ENCODE measurements around the gene MOGAT3. TPM values are rescaled to one million over a fixed set of nuclear protein-coding genes. Genes with fewer than 3 reads are reported as not detected.
A peak's percentile ranks its signal among the peaks of the same experiment; 100 is the strongest.

Gene MOGAT3
- total and polyA plus RNA-seq, 9 of the 15 experiments (the other 6 are each of a cell fraction or from before 2014, with no cell fraction given): 0.07 to 0.17 (median 0.13) TPM; not detected in 6

GRCh38 chr7:101243646-101244374, 43.0 kb upstream of the MOGAT3 start (continued):
- TF ChIP-seq, protein P1, sequence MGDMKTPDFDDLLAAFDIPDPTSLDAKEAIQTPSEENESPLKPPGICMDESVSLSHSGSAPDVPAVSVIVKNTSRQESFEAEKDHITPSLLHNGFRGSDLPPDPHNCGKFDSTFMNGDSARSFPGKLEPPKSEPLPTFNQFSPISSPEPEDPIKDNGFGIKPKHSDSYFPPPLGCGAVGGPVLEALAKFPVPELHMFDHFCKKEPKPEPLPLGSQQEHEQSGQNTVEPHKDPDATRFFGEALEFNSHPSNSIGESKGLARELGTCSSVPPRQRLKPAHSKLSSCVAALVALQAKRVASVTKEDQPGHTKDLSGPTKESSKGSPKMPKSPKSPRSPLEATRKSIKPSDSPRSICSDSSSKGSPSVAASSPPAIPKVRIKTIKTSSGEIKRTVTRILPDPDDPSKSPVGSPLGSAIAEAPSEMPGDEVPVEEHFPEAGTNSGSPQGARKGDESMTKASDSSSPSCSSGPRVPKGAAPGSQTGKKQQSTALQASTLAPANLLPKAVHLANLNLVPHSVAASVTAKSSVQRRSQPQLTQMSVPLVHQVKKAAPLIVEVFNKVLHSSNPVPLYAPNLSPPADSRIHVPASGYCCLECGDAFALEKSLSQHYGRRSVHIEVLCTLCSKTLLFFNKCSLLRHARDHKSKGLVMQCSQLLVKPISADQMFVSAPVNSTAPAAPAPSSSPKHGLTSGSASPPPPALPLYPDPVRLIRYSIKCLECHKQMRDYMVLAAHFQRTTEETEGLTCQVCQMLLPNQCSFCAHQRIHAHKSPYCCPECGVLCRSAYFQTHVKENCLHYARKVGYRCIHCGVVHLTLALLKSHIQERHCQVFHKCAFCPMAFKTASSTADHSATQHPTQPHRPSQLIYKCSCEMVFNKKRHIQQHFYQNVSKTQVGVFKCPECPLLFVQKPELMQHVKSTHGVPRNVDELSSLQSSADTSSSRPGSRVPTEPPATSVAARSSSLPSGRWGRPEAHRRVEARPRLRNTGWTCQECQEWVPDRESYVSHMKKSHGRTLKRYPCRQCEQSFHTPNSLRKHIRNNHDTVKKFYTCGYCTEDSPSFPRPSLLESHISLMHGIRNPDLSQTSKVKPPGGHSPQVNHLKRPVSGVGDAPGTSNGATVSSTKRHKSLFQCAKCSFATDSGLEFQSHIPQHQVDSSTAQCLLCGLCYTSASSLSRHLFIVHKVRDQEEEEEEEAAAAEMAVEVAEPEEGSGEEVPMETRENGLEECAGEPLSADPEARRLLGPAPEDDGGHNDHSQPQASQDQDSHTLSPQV (IDR thresholded peaks at IDR 0.05): no peak
- 0 out of 2 replicates have a peak, but pooled peaks have one; percentile 32 for TF ChIP-seq ZNF76 (CRISPR knock-in tag; IDR thresholded peaks at IDR 0.05; ENCODE audit: borderline replicate concordance)
- no peak for TF ChIP-seq DIDO1 (tag; IDR thresholded peaks at IDR 0.05; ENCODE audit: low read depth)
- TF ChIP-seq E2F6 (IDR thresholded peaks at IDR 0.05; ENCODE audit: borderline replicate concordance in 1 of 2, extremely low read depth in 1 of 2, insufficient read depth in 1 of 2, insufficient read length in 1 of 2, low read depth in 1 of 2, low read length in 1 of 2, poor library complexity in 1 of 2, severe bottlenecking in 1 of 2): peak in 1 of 2 experiments; percentile 80
- no peak for TF ChIP-seq ZNF584 (CRISPR knock-in tag; IDR thresholded peaks at IDR 0.05; ENCODE audit: low read depth)
- TF ChIP-seq KAT7 (CRISPR knock-in tag; IDR thresholded peaks at IDR 0.05; ENCODE audit: borderline replicate concordance): no peak
- peak; percentile 39; the same call in 1 of the 2 replicates for TF ChIP-seq DPF2 (IDR thresholded peaks at IDR 0.05)
- TF ChIP-seq, protein P2, sequence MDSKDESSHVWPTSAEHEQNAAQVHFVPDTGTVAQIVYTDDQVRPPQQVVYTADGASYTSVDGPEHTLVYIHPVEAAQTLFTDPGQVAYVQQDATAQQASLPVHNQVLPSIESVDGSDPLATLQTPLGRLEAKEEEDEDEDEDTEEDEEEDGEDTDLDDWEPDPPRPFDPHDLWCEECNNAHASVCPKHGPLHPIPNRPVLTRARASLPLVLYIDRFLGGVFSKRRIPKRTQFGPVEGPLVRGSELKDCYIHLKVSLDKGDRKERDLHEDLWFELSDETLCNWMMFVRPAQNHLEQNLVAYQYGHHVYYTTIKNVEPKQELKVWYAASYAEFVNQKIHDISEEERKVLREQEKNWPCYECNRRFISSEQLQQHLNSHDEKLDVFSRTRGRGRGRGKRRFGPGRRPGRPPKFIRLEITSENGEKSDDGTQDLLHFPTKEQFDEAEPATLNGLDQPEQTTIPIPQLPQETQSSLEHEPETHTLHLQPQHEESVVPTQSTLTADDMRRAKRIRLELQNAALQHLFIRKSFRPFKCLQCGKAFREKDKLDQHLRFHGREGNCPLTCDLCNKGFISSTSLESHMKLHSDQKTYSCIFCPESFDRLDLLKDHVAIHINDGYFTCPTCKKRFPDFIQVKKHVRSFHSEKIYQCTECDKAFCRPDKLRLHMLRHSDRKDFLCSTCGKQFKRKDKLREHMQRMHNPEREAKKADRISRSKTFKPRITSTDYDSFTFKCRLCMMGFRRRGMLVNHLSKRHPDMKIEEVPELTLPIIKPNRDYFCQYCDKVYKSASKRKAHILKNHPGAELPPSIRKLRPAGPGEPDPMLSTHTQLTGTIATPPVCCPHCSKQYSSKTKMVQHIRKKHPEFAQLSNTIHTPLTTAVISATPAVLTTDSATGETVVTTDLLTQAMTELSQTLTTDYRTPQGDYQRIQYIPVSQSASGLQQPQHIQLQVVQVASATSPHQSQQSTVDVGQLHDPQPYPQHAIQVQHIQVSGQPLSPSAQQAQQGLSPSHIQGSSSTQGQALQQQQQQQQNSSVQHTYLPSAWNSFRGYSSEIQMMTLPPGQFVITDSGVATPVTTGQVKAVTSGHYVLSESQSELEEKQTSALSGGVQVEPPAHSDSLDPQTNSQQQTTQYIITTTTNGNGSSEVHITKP (IDR thresholded peaks at IDR 0.05; ENCODE audit: partially characterized antibody): no peak
- peak; percentile 6 for TF ChIP-seq RBBP5 (IDR thresholded peaks at IDR 0.05; ENCODE audit: borderline replicate concordance, insufficient read depth, low read length, poor library complexity, severe bottlenecking)
- TF ChIP-seq HNRNPK (IDR thresholded peaks at IDR 0.05; ENCODE audit: low read depth, low read length, poor library complexity, severe bottlenecking): no peak
- TF ChIP-seq ZNF740 (CRISPR knock-in tag; IDR thresholded peaks at IDR 0.05): 0 out of 2 replicates have a peak, but pooled peaks have one; percentile 23
- TF ChIP-seq ZNF740 (tag; IDR thresholded peaks at IDR 0.05): no peak
- TF ChIP-seq ZBTB17 (CRISPR knock-in tag; IDR thresholded peaks at IDR 0.05): peak; percentile 38; the same call in 1 of the 2 replicates
- TF ChIP-seq SNRNP70 (optimal IDR thresholded peaks at IDR 0.05; ENCODE audit: low read depth, low read length): no peak
- TF ChIP-seq ZNF707 (CRISPR knock-in tag; conservative IDR thresholded peaks at IDR 0.05): no peak
- no peak for TF ChIP-seq ZEB2 (IDR thresholded peaks at IDR 0.05)

Measured in K562 (cell line).